ENCODE measurements around the gene GABRG3.

DNA sequence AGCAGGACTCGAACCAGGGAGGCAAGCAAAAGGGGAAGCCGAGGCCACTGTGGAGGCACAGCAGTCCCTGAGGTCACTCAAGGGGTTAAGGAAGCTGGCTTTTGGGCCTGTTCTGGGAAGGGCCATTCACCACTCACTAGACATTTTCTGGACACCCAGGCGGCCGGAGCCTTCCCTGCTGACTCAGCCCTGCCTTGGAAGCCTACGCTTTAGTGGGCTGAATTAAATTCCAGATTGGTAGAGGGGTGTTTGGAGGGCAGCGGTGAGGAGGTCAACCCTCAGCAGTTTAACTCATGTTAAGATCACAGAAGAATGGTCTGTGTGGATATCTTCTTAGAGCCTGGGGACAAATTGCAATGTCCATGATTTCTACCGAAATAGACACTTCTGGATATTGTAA, 152.8 kb downstream of the GABRG3 start:
- no peak for TF ChIP-seq POLR2AphosphoS5 (IDR thresholded peaks at IDR 0.05; ENCODE audit: insufficient read depth in 1 of 2, low read depth in 1 of 2)
- TF ChIP-seq POLR2A (IDR thresholded peaks at IDR 0.05) = no peak
- TF ChIP-seq, protein P1, sequence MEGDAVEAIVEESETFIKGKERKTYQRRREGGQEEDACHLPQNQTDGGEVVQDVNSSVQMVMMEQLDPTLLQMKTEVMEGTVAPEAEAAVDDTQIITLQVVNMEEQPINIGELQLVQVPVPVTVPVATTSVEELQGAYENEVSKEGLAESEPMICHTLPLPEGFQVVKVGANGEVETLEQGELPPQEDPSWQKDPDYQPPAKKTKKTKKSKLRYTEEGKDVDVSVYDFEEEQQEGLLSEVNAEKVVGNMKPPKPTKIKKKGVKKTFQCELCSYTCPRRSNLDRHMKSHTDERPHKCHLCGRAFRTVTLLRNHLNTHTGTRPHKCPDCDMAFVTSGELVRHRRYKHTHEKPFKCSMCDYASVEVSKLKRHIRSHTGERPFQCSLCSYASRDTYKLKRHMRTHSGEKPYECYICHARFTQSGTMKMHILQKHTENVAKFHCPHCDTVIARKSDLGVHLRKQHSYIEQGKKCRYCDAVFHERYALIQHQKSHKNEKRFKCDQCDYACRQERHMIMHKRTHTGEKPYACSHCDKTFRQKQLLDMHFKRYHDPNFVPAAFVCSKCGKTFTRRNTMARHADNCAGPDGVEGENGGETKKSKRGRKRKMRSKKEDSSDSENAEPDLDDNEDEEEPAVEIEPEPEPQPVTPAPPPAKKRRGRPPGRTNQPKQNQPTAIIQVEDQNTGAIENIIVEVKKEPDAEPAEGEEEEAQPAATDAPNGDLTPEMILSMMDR (IDR thresholded peaks at IDR 0.05) = no peak

All from vagina (tissue), 2 donors.